ENCODE data around the gene PNMA8A.

The PNMA8A gene

GRCh38 chr19:46427518-46428045 lies 43.8 kb downstream of the PNMA8A start:
- DNase-seq (ENCODE audit: extremely low read depth, low read depth) = no peak
- H3K4me3 ChIP-seq (replicated peaks; ENCODE audit: low read depth, low read length) = no peak overlapping the region
- TF ChIP-seq, protein P1, sequence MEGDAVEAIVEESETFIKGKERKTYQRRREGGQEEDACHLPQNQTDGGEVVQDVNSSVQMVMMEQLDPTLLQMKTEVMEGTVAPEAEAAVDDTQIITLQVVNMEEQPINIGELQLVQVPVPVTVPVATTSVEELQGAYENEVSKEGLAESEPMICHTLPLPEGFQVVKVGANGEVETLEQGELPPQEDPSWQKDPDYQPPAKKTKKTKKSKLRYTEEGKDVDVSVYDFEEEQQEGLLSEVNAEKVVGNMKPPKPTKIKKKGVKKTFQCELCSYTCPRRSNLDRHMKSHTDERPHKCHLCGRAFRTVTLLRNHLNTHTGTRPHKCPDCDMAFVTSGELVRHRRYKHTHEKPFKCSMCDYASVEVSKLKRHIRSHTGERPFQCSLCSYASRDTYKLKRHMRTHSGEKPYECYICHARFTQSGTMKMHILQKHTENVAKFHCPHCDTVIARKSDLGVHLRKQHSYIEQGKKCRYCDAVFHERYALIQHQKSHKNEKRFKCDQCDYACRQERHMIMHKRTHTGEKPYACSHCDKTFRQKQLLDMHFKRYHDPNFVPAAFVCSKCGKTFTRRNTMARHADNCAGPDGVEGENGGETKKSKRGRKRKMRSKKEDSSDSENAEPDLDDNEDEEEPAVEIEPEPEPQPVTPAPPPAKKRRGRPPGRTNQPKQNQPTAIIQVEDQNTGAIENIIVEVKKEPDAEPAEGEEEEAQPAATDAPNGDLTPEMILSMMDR (IDR thresholded peaks at IDR 0.05; ENCODE audit: low read depth, low read length, missing control alignments) = no peak

DNA sequence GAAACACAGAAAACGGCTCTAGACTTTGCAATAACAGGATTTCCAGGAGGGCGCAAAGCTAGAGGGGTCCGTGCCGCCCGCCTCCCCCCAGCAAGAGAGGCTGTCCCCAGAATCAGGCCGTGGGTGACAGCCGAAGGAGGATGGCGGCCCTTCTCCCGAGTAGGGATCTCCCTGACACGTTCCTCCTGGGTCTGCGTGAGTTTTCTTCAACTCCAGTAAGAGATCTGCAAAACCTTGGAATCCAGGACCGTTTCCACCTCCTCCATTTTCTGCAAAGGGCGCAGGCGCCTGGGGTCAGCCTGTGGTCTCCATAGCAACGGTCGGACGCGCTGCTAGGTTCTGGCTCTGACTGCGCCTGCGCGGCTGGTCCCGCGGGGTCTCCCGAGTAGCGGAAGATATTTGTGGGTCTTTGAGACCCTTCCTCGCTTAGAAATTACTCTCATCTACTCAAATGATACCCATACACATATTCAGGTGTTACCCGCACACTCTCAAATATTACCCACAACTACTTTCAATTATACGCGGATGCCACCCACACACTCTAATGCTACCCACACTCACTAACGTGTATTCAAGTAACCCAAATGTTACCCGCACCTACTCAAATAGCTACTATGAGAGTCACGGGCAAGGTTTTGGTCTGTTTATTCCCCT lies 44.7 kb downstream of the PNMA8A start:
- TF ChIP-seq, protein P1 (IDR thresholded peaks at IDR 0.05; ENCODE audit: low read depth, low read length, missing control alignments) = no peak
- H3K4me3 ChIP-seq (replicated peaks; ENCODE audit: low read depth, low read length) = peak overlapping the region; percentile 53
- DNase-seq (ENCODE audit: extremely low read depth, low read depth) = peak; percentile 60

DNA sequence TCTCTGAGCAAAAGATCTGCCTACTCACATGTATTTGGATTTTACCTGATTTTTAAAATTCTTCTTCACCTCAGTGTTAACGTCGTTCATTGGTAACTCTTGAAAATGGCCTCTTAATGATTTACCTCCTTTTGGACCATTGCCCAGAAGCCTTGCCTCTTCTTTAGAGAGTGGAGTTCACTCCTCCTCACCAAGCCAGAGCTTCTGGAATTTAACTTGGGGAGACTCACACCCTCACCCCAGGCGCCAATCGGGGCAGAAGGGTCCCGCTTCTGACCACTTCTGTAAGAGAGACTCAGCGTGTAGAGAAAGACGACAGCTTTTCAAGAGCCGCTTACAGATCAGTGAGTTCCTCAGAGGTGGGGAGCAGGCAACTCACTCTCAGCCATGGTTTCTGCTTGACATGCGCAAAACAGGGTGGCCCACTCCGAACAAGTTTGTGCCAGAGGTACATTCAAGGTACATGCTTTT lies 45.3 kb downstream of the PNMA8A start:
- no peak for DNase-seq (ENCODE audit: extremely low read depth, low read depth)
- TF ChIP-seq, protein P1 (IDR thresholded peaks at IDR 0.05; ENCODE audit: low read depth, low read length, missing control alignments) = no peak
- H3K4me3 ChIP-seq (replicated peaks; ENCODE audit: low read depth, low read length) = peak overlapping the region; percentile 53

- H3K4me3 ChIP-seq (replicated peaks; ENCODE audit: low read depth, low read length) = no peak overlapping the region
- TF ChIP-seq, protein P1 (IDR thresholded peaks at IDR 0.05; ENCODE audit: low read depth, low read length, missing control alignments) = no peak
- no peak for DNase-seq (ENCODE audit: extremely low read depth, low read depth)
Measured at GRCh38 chr19:46423188-46423587, 48.2 kb downstream of the PNMA8A start.

DNA sequence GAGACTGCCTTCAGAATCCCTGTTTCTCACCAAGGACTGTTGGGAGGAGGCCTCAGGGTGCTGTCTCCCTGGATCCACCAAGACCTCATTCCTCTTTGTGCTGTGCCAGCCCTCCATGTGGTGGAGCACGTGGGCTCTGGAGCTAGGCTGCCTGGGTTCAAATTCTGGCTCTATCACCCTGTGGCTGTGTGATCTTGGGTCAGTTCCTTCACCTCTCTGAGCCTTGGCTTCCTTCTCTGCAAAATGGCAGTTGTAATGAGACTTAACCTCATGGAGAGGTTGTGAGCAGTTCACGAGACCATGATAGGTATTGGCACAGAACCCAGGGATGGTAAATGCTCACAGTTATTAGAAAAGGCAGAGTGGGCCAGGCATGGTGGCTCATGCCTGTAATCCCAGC lies 49.0 kb downstream of the PNMA8A start:
- no peak for DNase-seq (ENCODE audit: extremely low read depth, low read depth)
- TF ChIP-seq, protein P1 (IDR thresholded peaks at IDR 0.05; ENCODE audit: low read depth, low read length, missing control alignments) = no peak
- no peak overlapping the region for H3K4me3 ChIP-seq (replicated peaks; ENCODE audit: low read depth, low read length)

- no peak for DNase-seq (ENCODE audit: extremely low read depth, low read depth)
- no peak overlapping the region for H3K4me3 ChIP-seq (replicated peaks; ENCODE audit: low read depth, low read length)
- TF ChIP-seq, protein P1 (IDR thresholded peaks at IDR 0.05; ENCODE audit: low read depth, low read length, missing control alignments) = no peak
Measured at GRCh38 chr19:46420056-46420455, 51.3 kb downstream of the PNMA8A start.

Data from HFF-Myc (cell line).